ENCODE results near the gene CFLAR. TPM values are rescaled to one million over a fixed set of nuclear protein-coding genes. Genes with fewer than 3 reads are reported as not detected.

Gene CFLAR
- total RNA-seq, 1 experiment from 2014 or later, result 75.4 TPM

DNA sequence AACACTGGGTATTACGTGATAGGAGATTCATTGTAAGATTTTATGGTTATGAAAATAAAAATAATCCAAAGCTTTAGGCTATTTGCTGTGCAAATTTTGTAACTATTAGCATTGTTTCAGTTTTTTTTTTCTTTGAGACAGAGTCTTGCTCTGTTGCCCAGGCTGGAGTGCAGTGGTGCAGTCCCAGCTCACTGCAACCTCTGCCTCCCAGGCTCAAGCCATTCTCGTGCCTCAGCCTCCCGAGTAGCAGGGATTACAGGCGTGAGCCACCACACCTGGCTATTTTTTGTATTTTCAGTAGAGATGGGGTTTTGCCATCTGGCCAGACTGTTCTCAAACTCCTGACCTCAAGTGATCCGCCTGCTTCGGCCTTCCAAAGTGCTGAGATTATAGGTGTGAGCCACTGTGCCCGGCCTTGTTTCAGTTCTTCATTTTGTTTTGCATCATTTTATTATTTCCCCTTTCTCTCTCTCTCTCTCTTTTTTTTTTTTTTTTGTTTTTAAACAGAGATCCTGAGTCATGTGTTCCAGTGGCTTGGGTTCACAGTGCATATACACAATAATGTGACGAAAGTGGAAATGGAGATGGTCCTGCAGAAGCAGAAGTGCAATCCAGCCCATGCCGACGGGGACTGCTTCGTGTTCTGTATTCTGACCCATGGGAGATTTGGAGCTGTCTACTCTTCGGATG is 92.7 kb downstream of the CFLAR start:
- Histone ChIP-seq H3F3A (ENCODE audit: insufficient read depth, low read depth) (no peaks in the 10 kb centered on the region), H3K4me3 (no peak overlapping the region), H3K4me1 (replicated peaks; ENCODE audit: insufficient read depth) (no peaks in the 10 kb centered on the region), H3K79me2 (ENCODE audit: low read depth) (no peaks in the 10 kb centered on the region), H3K27ac (no peak overlapping the region), H3K36me3 (ENCODE audit: low read depth) (no peaks in the 10 kb centered on the region), H3K4me2 (no peak overlapping the region), H3K27me3 (ENCODE audit: insufficient read depth, low read depth) (no peaks in the 10 kb centered on the region), H3K9me3 (ENCODE audit: insufficient read depth, low read depth) (no peaks in the 10 kb centered on the region), H3K9me2 (ENCODE audit: insufficient read depth) (no peaks in the 10 kb centered on the region), H2AFZ (no peak overlapping the region), H4K20me1 (ENCODE audit: insufficient read depth) (no peaks in the 10 kb centered on the region)
- POLR2A ChIA-PET (ENCODE audit: unreplicated experiment), result no interaction called here
- no TSS peak for BruUV-seq (replicated peaks)
- intact Hi-C loops (cut with micrococcal nuclease; ENCODE audit: unreplicated experiment), result no loop called here
- DNase-seq, result no peak
- CTCF ChIA-PET, result no interaction called here
- TF ChIP-seq, protein P1, sequence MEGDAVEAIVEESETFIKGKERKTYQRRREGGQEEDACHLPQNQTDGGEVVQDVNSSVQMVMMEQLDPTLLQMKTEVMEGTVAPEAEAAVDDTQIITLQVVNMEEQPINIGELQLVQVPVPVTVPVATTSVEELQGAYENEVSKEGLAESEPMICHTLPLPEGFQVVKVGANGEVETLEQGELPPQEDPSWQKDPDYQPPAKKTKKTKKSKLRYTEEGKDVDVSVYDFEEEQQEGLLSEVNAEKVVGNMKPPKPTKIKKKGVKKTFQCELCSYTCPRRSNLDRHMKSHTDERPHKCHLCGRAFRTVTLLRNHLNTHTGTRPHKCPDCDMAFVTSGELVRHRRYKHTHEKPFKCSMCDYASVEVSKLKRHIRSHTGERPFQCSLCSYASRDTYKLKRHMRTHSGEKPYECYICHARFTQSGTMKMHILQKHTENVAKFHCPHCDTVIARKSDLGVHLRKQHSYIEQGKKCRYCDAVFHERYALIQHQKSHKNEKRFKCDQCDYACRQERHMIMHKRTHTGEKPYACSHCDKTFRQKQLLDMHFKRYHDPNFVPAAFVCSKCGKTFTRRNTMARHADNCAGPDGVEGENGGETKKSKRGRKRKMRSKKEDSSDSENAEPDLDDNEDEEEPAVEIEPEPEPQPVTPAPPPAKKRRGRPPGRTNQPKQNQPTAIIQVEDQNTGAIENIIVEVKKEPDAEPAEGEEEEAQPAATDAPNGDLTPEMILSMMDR (conservative IDR thresholded peaks at IDR 0.05), result no peak
- no peak for TF ChIP-seq EZH2 (IDR thresholded peaks at IDR 0.05; ENCODE audit: low read depth)

DNA sequence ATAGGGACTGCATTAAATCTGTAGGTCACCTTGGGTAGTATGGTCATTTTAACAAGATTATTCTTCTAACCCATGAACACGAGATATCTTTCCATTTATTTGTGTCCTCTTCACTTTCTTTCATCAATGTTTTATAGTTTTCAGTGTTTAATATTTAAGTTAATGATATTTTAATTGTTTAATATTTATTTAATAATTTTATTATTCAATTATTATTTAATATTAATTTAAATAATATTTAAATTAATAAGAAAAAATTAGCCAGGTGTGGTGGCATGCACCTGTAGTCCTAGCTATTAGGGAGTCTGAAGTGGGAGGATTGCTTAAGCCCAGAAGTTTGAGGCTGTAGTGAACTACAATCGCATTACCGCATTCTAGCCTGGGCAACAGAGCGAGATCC is 100.0 kb downstream of the CFLAR start:
- H3K27ac ChIP-seq, result no peak overlapping the region
- H3K9me3 ChIP-seq (ENCODE audit: insufficient read depth, low read depth), result no peaks in the 10 kb centered on the region
- ChIA-PET CTCF (no interaction called here), POLR2A (ENCODE audit: unreplicated experiment) (no interaction called here)
- H3K27me3 ChIP-seq (ENCODE audit: insufficient read depth, low read depth), result no peaks in the 10 kb centered on the region
- no peak overlapping the region for H3K4me3 ChIP-seq
- peaks cover 23% of the 10 kb centered on the region for H3K4me1 ChIP-seq (replicated peaks; ENCODE audit: insufficient read depth)
- H2AFZ ChIP-seq, result no peak overlapping the region
- H4K20me1 ChIP-seq (ENCODE audit: insufficient read depth), result no peaks in the 10 kb centered on the region
- no TSS peak for BruUV-seq (replicated peaks)
- intact Hi-C loops (cut with micrococcal nuclease; ENCODE audit: unreplicated experiment), result no loop called here
- TF ChIP-seq, protein P1 (conservative IDR thresholded peaks at IDR 0.05), result no peak
- no peak for TF ChIP-seq EZH2 (IDR thresholded peaks at IDR 0.05; ENCODE audit: low read depth)
- H3K79me2 ChIP-seq (ENCODE audit: low read depth), result no peaks in the 10 kb centered on the region
- no peak overlapping the region for H3K4me2 ChIP-seq
- DNase-seq, result no peak
- no peaks in the 10 kb centered on the region for H3K36me3 ChIP-seq (ENCODE audit: low read depth)
- no peaks in the 10 kb centered on the region for H3K9me2 ChIP-seq (ENCODE audit: insufficient read depth)
- no peaks in the 10 kb centered on the region for H3F3A ChIP-seq (ENCODE audit: insufficient read depth, low read depth)

DNA sequence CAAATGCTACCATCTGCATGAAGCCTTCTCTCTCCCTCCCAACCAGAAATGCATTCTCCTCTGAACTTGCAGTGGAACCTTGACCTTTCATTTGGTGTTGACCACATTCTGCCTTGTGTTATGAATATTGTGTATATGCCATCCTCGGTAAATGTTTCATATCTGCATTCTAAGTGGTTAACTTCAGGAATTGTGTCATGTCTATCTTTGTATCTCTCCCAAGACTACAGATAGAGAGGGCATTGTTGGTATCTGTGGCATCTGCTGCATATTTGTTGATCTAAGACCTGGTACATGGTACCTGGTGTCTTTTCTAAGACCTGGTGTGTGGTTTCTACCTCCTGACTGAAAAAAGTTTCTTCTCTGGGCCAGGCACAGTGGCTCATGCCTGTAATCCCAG is 101.0 kb downstream of the CFLAR start:
- Histone ChIP-seq H3K9me3 (ENCODE audit: insufficient read depth, low read depth) (no peaks in the 10 kb centered on the region), H3K36me3 (ENCODE audit: low read depth) (no peaks in the 10 kb centered on the region), H3F3A (ENCODE audit: insufficient read depth, low read depth) (no peaks in the 10 kb centered on the region), H4K20me1 (ENCODE audit: insufficient read depth) (no peaks in the 10 kb centered on the region), H3K79me2 (ENCODE audit: low read depth) (no peaks in the 10 kb centered on the region), H3K4me2 (no peak overlapping the region), H3K27me3 (ENCODE audit: insufficient read depth, low read depth) (no peaks in the 10 kb centered on the region), H3K9me2 (ENCODE audit: insufficient read depth) (no peaks in the 10 kb centered on the region), H3K4me1 (replicated peaks; ENCODE audit: insufficient read depth) (peaks cover 24% of the 10 kb centered on the region), H3K4me3 (no peak overlapping the region), H3K27ac (no peak overlapping the region), H2AFZ (no peak overlapping the region)
- POLR2A ChIA-PET (ENCODE audit: unreplicated experiment), result no interaction called here
- no TSS peak for BruUV-seq (replicated peaks)
- CTCF ChIA-PET, result no interaction called here
- DNase-seq, result no peak
- no peak for TF ChIP-seq EZH2 (IDR thresholded peaks at IDR 0.05; ENCODE audit: low read depth)
- TF ChIP-seq, protein P1 (conservative IDR thresholded peaks at IDR 0.05), result no peak
- intact Hi-C loops (cut with micrococcal nuclease; ENCODE audit: unreplicated experiment), result no loop called here

Data from PC-9 (cell line).